HEK293 (cell line): ENCODE data around the gene PPP2R3A.

Experiments used
- CTCF ChIA-PET: fragments of 350-600 bp; formaldehyde crosslinking; extraction: SDS; loops from one replicate; lab custom pipeline; 2021; ENCODE audit warnings: antibody characterized with exemption; lab: Yijun Ruan, JAX
- POLR2A ChIA-PET: fragments of 300-600 bp; formaldehyde crosslinking; extraction: SDS; loops from one replicate; lab custom pipeline; 2020; ENCODE audit warnings: antibody characterized with exemption, inconsistent platforms; lab: Yijun Ruan, JAX
- H3K27ac ChIP-seq: fragments of 200-500 bp; sonication (Bioruptor generic); 2 replicates; pipeline ENCODE4 v1.5.1; 2014; ENCODE audit warnings: low read depth, low read length, control low read depth, inconsistent platforms; ENCODE audit errors: extremely low read depth
- H3K36me3 ChIP-seq, 2 experiments: fragments of 200-500 bp in 1 of 2; sonication (Bioruptor generic) in 1 of 2; 1 replicate in 1 of 2; 2 replicates in 1 of 2; pipeline ENCODE4 v1.5.1; 2014 to 2017; ENCODE audit warnings: inconsistent platforms in 2 of 2, low read length in 2 of 2; ENCODE audit not compliant: control insufficient read depth in 2 of 2, insufficient read depth in 1 of 2
- H3K4me1 ChIP-seq: fragments of 200-500 bp; sonication (Bioruptor generic); 2 replicates; pipeline ENCODE4 v1.5.1; 2014; ENCODE audit warnings: mild to moderate bottlenecking, low read length, inconsistent platforms; ENCODE audit not compliant: control insufficient read depth, insufficient read depth
- H3K4me3 ChIP-seq: 2 replicates; pipeline ENCODE4 v1.5.1; 2011; ENCODE audit warnings: low read depth, mild to moderate bottlenecking, control low read depth, low read length, moderate library complexity
- H3K9me3 ChIP-seq: fragments of 200-500 bp; sonication (Bioruptor generic); 2 replicates; pipeline ENCODE4 v1.5.1; 2014; ENCODE audit warnings: low read depth, low read length, inconsistent platforms; ENCODE audit not compliant: control insufficient read depth, insufficient read depth
- ATF2 ChIP-seq: fragments of 450-650 bp; formaldehyde crosslinking; IDR thresholded peaks from 2 replicates; pipeline ENCODE4 v1.5.1; 2016; ENCODE audit warnings: missing biosample characterization, missing genetic modification characterization, low read depth
- BCL11B ChIP-seq: fragments of 450-650 bp; formaldehyde crosslinking; IDR thresholded peaks from 2 replicates; pipeline ENCODE4 v1.5.1; 2016; ENCODE audit warnings: low read depth, missing biosample characterization, missing genetic modification characterization
- GLIS1 ChIP-seq: fragments of 450-650 bp; formaldehyde crosslinking; IDR thresholded peaks from 2 replicates; pipeline ENCODE4 v1.5.1; 2016; ENCODE audit warnings: missing biosample characterization, missing genetic modification characterization
- HIC1 ChIP-seq: fragments of 450-650 bp; formaldehyde crosslinking; IDR thresholded peaks from 2 replicates; pipeline ENCODE4 v1.5.1; 2016; ENCODE audit warnings: missing biosample characterization, missing genetic modification characterization
- HOXD13 ChIP-seq: sonication (generic); formaldehyde crosslinking; IDR thresholded peaks from 2 replicates; pipeline ENCODE4 v1.8.0; 2022; ENCODE audit warnings: missing genetic modification reagents, borderline replicate concordance
- KLF16 ChIP-seq: fragments of 450-650 bp; formaldehyde crosslinking; IDR thresholded peaks from 2 replicates; pipeline ENCODE4 v1.5.1; 2017; ENCODE audit warnings: missing biosample characterization, missing genetic modification characterization
- ZBTB11 ChIP-seq: fragments of 450-650 bp; formaldehyde crosslinking; conservative IDR thresholded peaks from 2 replicates; pipeline ENCODE4 v1.5.1; 2016; ENCODE audit warnings: low read depth, missing biosample characterization, missing genetic modification characterization
- ZNF112 ChIP-seq: fragments of 450-650 bp; formaldehyde crosslinking; IDR thresholded peaks from 2 replicates; pipeline ENCODE4 v1.5.0; 2017; ENCODE audit warnings: missing biosample characterization, missing genetic modification characterization
- ZNF157 ChIP-seq: fragments of 450-650 bp; formaldehyde crosslinking; IDR thresholded peaks from 2 replicates; pipeline ENCODE4 v1.5.1; 2016; ENCODE audit warnings: missing biosample characterization, missing genetic modification characterization
- ZNF324 ChIP-seq: fragments of 450-650 bp; formaldehyde crosslinking; IDR thresholded peaks from 2 replicates; pipeline ENCODE4 v1.5.1; 2016; ENCODE audit warnings: missing biosample characterization, missing genetic modification characterization
- ZNF354C ChIP-seq: fragments of 450-650 bp; formaldehyde crosslinking; IDR thresholded peaks from 2 replicates; pipeline ENCODE4 v1.5.1; 2016; ENCODE audit warnings: missing biosample characterization, missing genetic modification characterization, low read depth, borderline replicate concordance
- ZNF37A ChIP-seq: fragments of 450-650 bp; IDR thresholded peaks from 2 replicates; pipeline ENCODE4 v1.5.1; 2018; ENCODE audit warnings: missing biosample characterization, missing genetic modification characterization
- ZNF449 ChIP-seq: fragments of 450-650 bp; formaldehyde crosslinking; IDR thresholded peaks from 2 replicates; pipeline ENCODE4 v1.5.1; 2017; ENCODE audit warnings: missing biosample characterization, mild to moderate bottlenecking, missing genetic modification characterization, moderate library complexity
- ZNF624 ChIP-seq: fragments of 450-650 bp; formaldehyde crosslinking; IDR thresholded peaks from 2 replicates; pipeline ENCODE4 v1.5.1; 2017; ENCODE audit warnings: missing biosample characterization, missing genetic modification characterization
- ZNF654 ChIP-seq: fragments of 450-650 bp; formaldehyde crosslinking; IDR thresholded peaks from 2 replicates; pipeline ENCODE4 v1.5.1; 2016; ENCODE audit warnings: low read depth, missing biosample characterization, missing genetic modification characterization
- ZNF701 ChIP-seq: fragments of 450-650 bp; formaldehyde crosslinking; IDR thresholded peaks from 2 replicates; pipeline ENCODE4 v1.5.1; 2016; ENCODE audit warnings: missing biosample characterization, missing genetic modification characterization
- ZNF776 ChIP-seq: fragments of 450-650 bp; formaldehyde crosslinking; IDR thresholded peaks from 2 replicates; pipeline ENCODE4 v1.5.0; 2017; ENCODE audit warnings: missing biosample characterization, missing genetic modification characterization, borderline replicate concordance
- ZNF830 ChIP-seq: fragments of 450-650 bp; IDR thresholded peaks from 2 replicates; pipeline ENCODE4 v1.5.0; 2018; ENCODE audit warnings: missing biosample characterization, missing genetic modification characterization, low read depth, mild to moderate bottlenecking, moderate library complexity
- TF ChIP-seq, protein P1 (sequence below): fragments of 450-650 bp; formaldehyde crosslinking; IDR thresholded peaks from 2 replicates; pipeline ENCODE4 v1.5.1; 2016; ENCODE audit warnings: missing biosample characterization, missing genetic modification characterization
- TF ChIP-seq, protein P2 (sequence below): fragments of 450-650 bp; formaldehyde crosslinking; IDR thresholded peaks from 2 replicates; pipeline ENCODE4 v1.5.1; 2017; ENCODE audit warnings: missing biosample characterization, missing genetic modification characterization

The PPP2R3A gene

DNA sequence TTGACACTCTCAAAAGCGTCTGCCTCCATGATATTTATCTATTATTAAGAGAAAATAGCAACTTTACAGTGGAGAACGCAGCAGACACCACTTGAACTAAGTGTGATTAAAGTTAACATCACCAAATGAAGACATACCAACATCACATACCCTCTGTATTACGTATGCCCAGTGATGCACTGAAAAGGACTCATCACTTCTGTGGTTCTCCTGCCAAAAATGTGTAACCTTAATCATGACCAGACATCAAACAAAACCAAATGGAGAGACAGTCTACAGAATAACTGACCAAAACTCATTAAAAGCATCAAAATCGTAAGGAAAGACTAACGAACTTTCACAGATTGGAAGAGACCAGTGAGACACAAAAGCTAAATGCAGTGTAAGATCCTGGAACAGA is 103.2 kb downstream of the PPP2R3A start:
- Histone ChIP-seq H3K4me3 (no peak overlapping the region), H3K27ac (no peak overlapping the region), H3K36me3 (no peaks in the 10 kb centered on the region), H3K9me3 (no peaks in the 10 kb centered on the region), H3K4me1 (0 out of 2 replicates have a peak, but pooled peaks cover 5% of the 10 kb centered on the region)
- POLR2A ChIA-PET = no interaction called here
- CTCF ChIA-PET = interaction anchor here (1.2 to 1.4 kb wide), 2 partner anchors 323 to 684 kb away, joined by 3 to 4 read pairs; no protein-coding TSS in a partner anchor
- TF ChIP-seq ZNF324 (tag by site-specific recombination) (no peak), ZNF701 (no peak), ZNF654 (tag by site-specific recombination) (no peak), ZNF354C (tag by site-specific recombination) (no peak), ZNF449 (tag by site-specific recombination) (no peak), ATF2 (tag by site-specific recombination) (no peak), HIC1 (tag by site-specific recombination) (no peak), ZNF157 (no peak), ZNF624 (no peak), BCL11B (no peak), HOXD13 (no peak), ZNF830 (tag by site-specific recombination) (no peak), ZNF112 (tag by site-specific recombination) (no peak), KLF16 (no peak), ZNF37A (tag by site-specific recombination) (no peak), ZBTB11 (no peak), ZNF776 (tag by site-specific recombination) (no peak), GLIS1 (tag by site-specific recombination) (no peak)
- TF ChIP-seq, protein P1, sequence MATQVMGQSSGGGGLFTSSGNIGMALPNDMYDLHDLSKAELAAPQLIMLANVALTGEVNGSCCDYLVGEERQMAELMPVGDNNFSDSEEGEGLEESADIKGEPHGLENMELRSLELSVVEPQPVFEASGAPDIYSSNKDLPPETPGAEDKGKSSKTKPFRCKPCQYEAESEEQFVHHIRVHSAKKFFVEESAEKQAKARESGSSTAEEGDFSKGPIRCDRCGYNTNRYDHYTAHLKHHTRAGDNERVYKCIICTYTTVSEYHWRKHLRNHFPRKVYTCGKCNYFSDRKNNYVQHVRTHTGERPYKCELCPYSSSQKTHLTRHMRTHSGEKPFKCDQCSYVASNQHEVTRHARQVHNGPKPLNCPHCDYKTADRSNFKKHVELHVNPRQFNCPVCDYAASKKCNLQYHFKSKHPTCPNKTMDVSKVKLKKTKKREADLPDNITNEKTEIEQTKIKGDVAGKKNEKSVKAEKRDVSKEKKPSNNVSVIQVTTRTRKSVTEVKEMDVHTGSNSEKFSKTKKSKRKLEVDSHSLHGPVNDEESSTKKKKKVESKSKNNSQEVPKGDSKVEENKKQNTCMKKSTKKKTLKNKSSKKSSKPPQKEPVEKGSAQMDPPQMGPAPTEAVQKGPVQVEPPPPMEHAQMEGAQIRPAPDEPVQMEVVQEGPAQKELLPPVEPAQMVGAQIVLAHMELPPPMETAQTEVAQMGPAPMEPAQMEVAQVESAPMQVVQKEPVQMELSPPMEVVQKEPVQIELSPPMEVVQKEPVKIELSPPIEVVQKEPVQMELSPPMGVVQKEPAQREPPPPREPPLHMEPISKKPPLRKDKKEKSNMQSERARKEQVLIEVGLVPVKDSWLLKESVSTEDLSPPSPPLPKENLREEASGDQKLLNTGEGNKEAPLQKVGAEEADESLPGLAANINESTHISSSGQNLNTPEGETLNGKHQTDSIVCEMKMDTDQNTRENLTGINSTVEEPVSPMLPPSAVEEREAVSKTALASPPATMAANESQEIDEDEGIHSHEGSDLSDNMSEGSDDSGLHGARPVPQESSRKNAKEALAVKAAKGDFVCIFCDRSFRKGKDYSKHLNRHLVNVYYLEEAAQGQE (tag by site-specific recombination) = no peak
- TF ChIP-seq, protein P2, sequence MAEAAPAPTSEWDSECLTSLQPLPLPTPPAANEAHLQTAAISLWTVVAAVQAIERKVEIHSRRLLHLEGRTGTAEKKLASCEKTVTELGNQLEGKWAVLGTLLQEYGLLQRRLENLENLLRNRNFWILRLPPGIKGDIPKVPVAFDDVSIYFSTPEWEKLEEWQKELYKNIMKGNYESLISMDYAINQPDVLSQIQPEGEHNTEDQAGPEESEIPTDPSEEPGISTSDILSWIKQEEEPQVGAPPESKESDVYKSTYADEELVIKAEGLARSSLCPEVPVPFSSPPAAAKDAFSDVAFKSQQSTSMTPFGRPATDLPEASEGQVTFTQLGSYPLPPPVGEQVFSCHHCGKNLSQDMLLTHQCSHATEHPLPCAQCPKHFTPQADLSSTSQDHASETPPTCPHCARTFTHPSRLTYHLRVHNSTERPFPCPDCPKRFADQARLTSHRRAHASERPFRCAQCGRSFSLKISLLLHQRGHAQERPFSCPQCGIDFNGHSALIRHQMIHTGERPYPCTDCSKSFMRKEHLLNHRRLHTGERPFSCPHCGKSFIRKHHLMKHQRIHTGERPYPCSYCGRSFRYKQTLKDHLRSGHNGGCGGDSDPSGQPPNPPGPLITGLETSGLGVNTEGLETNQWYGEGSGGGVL (tag by site-specific recombination) = no peak
